ENCODE results near the gene VSIR. TPM values are rescaled to one million over a fixed set of nuclear protein-coding genes. Genes with fewer than 3 reads are reported as not detected.
A peak's percentile ranks its signal among the peaks of the same experiment; 100 is the strongest.

The VSIR gene
- total RNA-seq, 1 donor: 109 TPM

DNA sequence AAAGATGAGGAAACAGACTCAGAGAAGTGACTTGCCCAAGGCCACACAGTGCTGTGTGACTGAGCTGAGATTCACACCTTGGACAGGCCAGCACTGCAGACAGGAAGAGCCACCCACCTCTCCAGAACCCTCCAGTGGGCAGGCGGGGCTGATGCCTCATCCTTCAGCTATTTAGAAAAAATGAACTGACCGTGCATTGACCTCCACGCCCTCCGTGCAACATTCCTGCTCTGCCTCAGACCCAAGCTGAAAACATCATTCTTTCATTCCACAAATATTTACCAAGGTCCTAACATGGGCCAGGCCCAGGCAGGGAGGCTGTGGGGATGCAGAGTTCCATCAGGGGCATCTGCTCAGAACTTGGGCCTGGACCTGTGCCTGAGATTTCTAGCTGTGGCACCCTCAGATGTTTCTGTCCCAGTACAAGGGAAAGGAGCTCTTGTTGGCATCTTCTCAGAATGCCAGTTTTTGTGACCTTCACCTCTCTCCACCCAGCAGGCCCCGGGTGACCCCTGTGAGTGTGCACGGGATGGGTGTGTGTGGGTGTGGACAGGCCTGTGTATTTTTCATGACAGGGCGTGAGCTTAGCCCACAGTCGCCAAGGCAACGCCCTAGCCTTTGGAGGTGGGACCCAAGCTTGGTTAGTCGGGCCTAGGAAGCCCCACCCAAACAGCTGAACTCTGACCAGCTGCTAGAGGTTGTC lies 6.5 kb downstream of the VSIR start:
- DNase-seq (ENCODE audit: low read depth in 2 of 3, low spot score in 2 of 3): no peak

- DNase-seq (ENCODE audit: low read depth in 2 of 3, low spot score in 2 of 3): no peak
These were observed 7.2 kb downstream of the VSIR start for GRCh38 chr10:71765906-71766716.

DNA sequence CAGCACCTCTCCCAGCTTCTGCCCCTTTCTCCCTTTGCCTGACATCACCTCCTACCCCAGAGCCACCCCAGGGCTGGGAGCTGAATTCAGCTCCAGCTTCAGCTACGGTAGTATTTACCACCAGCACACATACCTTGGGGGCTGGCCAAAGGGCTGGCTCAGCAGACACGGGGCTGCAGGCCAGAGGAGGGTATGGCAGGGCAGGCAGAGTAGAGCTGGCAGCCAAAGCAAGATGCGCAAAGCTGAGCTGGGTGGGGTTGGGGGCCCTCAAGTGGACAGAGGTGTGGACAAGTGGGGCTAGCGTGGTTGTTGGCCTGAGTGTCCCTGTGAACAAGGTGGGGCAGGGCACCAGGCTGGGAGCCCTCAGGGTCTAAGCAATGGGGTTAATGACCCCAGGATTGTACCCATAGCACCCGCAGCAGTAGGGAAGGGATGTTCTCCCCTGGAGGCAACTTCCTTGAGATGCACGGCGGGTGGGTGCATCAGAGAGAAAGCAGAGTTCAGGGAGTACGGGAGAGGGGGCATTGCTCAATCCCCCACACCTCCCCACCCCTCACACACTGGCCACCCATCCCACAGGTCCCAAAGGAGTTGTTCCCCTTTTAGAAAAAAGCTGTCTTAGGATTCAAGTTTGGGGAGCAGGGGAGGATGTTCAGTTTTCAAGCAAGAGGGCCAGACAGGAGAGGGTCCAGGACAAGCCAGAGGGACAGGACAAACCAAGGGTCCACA lies 8.0 kb downstream of the VSIR start:
- no peak for DNase-seq (ENCODE audit: low read depth in 2 of 3, low spot score in 2 of 3)

DNA sequence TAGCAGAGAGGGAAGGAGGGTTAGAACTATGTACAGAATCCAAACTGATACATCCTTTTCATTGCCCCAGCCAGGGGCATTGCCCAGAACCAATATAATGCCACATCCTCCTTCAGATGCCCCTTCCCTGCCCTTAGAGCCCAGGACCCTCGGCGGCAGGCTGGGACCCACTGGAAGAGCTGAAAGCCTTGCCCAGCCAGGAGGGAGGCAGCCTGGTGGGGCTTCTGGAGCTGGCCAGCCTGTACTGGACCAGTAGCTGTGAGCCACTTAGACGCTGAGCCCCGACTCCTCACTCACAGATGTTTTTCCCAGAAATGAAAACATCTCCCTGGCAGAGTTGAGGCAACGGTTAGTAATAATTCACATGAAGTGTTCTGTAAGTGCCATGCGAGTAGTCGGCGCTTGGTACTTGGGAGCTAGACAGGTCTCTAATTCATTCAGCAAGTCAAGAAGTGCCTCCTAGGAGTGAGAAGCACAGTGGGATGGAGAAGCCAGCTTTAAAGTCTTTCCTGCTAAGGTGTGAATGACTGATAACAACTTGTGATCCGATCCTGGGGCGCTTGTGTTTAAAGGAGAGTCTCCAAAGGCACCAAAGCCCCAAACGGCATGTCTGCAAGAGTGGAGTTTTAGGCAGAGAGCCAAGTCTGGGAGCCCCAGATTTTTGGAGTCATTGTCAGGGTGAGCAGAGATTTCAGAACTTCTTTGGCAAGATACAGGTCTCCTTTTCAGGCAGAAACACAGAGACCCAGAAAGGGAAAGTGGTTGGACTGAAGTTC lies 9.8 kb downstream of the VSIR start:
- DNase-seq (ENCODE audit: low read depth in 2 of 3, low spot score in 2 of 3): no peak

DNA sequence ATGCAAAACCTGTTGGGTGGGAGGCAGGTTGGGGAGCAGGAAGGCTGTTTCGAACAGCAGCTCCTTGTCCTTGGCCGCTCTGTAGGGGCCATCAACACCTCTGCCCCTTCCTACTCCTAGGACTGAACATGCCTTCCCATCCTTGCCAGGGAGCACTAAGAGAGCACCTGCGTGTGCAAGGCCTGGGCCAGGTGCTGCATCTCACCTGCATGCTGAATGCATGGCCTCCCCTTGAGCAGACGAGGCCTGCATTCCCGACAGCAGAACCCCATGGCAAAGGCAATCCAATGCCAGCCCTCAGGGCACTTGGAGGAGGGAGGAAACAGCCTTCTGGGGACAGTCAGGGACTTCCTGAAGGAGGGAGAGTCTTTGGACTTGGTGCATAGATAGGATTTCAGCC lies 11.0 kb downstream of the VSIR start:
- no peak for DNase-seq (ENCODE audit: low read depth in 2 of 3, low spot score in 2 of 3)

- DNase-seq (ENCODE audit: low read depth in 2 of 3, low spot score in 2 of 3): no peak
These were observed 11.7 kb downstream of the VSIR start for GRCh38 chr10:71761541-71762113.

DNA sequence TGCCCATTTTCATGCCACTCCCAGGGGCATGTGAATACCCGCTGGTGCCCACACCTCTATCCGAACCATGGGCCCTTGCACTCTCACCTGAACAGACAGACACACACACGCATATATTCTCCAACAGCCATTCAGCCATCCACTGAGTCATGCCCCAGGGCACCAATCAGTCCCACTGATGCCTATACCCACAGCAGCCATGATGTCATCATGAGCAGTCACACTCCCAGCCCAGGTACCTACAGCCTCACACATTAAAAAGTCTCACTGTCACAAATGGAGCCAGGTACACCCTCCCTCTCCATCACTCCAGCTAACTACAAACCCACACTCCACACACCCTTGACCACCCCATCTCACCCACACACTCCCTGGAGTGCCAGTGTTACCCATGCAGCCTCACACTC lies 12.2 kb downstream of the VSIR start:
- DNase-seq (ENCODE audit: low read depth in 2 of 3, low spot score in 2 of 3): no peak

GRCh38 chr10:71757399-71757922 lies 15.9 kb downstream of the VSIR start:
- no peak for DNase-seq (ENCODE audit: low read depth in 2 of 3, low spot score in 2 of 3)

GRCh38 chr10:71756311-71757191 lies 16.8 kb downstream of the VSIR start:
- peak in 1 of 3 donors; percentile 54 for DNase-seq (ENCODE audit: low read depth in 2 of 3, low spot score in 2 of 3)

DNA sequence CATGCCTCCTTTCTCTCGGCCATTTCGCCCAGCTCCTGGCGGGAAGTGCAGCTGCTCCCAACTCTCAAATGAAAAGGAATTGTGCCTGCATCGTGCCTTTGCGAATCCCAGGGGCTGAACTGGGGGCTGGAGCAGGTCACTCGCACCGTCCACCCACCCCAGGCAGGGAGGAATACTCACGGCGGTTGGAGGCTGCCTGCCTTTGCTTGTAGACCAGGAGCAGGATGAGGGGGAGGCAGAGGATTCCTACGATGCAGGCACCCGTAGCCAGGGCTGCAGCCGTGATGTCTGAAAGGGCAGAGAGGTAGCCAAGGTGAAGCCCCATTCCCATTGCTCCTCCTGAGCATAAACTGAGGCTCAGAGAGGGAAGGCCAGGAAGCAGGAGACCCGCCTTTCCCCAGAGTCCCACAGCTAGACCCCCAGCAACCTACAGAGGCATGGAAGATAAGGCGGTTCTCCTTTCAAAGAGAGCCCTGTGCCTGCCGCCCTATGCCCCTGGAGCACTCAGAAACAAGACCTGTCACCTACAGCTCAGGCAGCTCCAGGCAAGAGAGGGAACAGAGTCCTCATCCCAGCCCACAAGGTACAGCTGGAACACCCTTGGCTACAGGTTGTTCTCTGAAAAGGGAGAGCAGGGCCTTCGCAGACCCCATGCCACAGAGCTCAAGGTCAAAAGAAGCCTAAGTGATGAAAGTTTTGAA lies 18.0 kb downstream of the VSIR start:
- no peak for DNase-seq (ENCODE audit: low read depth in 2 of 3, low spot score in 2 of 3)

DNA sequence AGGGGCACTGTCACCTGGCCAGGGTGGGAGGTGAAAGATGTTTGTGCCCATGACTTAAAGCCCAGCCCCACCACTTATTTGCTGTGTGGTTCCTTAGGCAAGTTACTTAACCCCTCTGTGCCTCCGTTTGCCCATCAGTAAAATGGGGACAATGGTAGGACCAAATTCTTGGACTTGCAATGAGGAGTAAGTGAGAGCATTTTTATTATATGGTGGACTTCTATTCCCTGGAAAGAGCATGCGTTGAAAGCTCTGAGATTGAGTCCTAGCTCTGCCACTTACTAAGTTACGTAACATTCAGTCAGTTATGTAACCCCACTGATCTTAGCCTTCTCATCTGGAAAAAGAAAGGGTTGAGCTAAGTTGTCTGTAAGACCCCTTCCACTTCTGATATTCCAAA lies 18.8 kb downstream of the VSIR start:
- no peak for DNase-seq (ENCODE audit: low read depth in 2 of 3, low spot score in 2 of 3)

GRCh38 chr10:71753960-71754505 lies 19.3 kb downstream of the VSIR start:
- no peak for DNase-seq (ENCODE audit: low read depth in 2 of 3, low spot score in 2 of 3)

DNA sequence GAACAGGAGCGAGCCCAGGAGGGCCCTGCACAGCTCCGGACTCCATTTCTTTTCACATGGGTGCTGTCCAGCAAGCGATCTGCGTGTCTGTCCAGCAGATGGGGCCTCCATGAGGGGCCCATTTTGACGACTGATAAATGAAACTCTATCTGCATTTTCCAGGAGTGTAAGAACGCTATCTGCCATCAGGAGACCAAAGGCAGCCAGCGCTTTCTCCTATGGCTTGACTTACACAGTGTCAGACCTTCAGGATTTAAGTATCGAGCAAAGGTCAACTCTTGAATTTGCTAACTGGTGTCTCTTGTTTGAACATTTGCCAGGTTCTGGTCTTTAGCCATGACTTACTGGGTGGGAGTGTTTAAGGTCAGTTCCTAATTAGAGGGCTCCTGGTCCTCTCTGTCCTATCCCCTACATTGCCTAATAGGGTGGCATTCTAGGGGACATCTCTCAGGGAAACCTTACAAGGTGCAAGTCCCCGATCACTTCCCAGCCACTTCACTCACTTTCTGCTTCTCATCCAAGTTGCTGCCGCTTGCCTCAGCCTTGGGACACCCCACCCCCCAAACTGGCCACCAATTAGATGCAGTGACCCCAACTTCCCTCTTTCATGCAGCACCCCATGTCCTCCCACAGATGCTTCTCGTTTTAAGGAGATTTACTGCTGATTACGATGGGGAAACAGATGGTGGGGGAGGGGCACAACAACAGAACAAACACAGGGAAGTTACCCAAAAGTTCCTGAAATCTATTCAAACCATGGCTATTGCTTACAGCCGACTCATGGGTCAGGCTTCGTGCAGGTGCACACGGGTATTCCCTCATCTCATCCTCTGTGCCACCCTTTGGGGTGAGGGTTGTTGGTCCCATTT lies 20.0 kb downstream of the VSIR start:
- DNase-seq (ENCODE audit: low read depth in 2 of 3, low spot score in 2 of 3): peak in 2 of 3 donors; percentile 93 to 98

DNA sequence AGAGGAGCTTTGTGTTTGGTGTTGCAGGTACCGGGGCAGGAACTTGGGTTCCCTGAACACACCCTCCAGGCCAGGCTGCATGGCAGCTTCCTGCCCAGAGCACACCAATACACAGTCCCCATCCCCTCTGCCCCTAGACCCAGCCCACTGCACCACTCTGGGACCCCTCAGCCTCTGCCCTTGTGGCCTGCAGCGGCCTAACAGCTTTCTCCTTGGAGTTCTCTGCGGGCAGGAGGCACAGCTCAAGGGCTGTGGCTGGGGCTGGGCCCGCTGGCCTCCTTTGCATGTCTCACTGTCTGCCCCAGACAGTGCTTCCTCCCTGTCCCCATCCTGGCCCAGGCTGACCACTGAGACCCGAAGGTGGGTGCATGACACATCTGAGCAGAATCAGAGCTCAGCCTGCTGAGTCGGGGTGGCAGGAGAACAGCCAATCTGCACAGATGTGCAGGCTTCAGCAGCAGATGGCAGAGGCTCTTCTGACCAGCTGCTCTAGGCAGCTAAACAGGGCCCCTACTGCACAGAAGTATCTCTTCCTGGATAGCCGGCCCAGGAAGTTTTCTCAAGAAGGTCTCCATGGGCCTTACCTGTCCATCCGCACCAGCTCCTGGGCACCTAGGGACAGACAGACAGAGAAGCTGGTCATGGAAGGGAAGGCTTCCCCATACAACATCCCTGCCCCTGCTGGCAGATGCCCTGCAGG lies 20.8 kb downstream of the VSIR start:
- DNase-seq (ENCODE audit: low read depth in 2 of 3, low spot score in 2 of 3): no peak

GRCh38 chr10:71751515-71752224 lies 21.6 kb downstream of the VSIR start:
- DNase-seq (ENCODE audit: low read depth in 2 of 3, low spot score in 2 of 3): no peak

DNA sequence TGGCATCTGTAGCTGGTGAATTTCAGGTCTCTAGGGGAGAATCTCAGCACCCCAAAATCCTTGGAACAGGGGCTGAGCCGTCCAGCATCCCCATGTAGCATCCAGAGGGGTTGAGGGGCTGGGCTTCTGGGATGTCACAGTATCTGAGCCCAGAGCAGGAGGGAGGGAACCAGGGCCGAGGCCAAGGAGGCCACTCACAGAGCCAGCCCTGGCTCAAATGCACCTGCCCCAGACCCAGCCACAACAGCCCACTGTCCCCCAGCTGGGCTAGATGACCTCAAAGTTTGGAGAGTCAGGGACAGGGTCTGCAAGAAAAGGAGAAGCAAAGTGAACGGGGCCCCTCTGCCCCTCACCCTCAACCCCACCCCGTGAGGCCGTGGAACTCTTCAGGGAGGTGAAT lies 22.3 kb downstream of the VSIR start:
- DNase-seq (ENCODE audit: low read depth in 2 of 3, low spot score in 2 of 3): no peak
